Panc1 (cell line): ENCODE measurements around the gene RBPMS2. TPM values are rescaled to one million over a fixed set of nuclear protein-coding genes. Genes with fewer than 3 reads are reported as not detected.

ENCODE experiments used
- ATAC-seq: fragments of 200-7000 bp; cut with Tn5 transposase; 2 replicates; pipeline ENCODE4 v1.9.1; 2020; ENCODE audit warnings: mild to moderate bottlenecking, moderate library complexity
- BruUV-seq: library from RNA; stranded (reverse); fragments of 400-500 nt; replicated peaks from 2 replicates; lab custom pipeline; 2021; lab: Mats Ljungman, UMichigan
- CTCF ChIA-PET: fragments of 300-600 bp; sonication (Branson Sonifier 250); formaldehyde crosslinking; loops from one replicate; lab custom pipeline; 2022; ENCODE audit warnings: antibody characterized with exemption; lab: Charles Lee
- POLR2A ChIA-PET: fragments of 300-600 bp; sonication (Branson Sonifier 250); formaldehyde crosslinking; loops from one replicate; lab custom pipeline; 2022; ENCODE audit warnings: antibody characterized with exemption; lab: Charles Lee
- DNase-seq: peaks from one replicate; pipeline ENCODE4 v3.0.0-alpha.2; 2010; ENCODE audit warnings: low read depth, low spot score
- H3K27ac ChIP-seq: 2 replicates; pipeline ENCODE4 v1.5.1; 2011; ENCODE audit warnings: mild to moderate bottlenecking, low read length, inconsistent platforms
- H3K27me3 ChIP-seq: fragments of 200-500 bp; sonication (Bioruptor generic); 2 replicates; pipeline ENCODE4 v1.6.0; 2014; ENCODE audit warnings: low read length, inconsistent platforms; ENCODE audit not compliant: control insufficient read depth, insufficient read depth
- H3K36me3 ChIP-seq: fragments of 200-500 bp; sonication (Bioruptor generic); 2 replicates; pipeline ENCODE4 v1.5.1; 2014; ENCODE audit warnings: inconsistent platforms, mild to moderate bottlenecking, low read length, moderate library complexity; ENCODE audit not compliant: control insufficient read depth, insufficient read depth
- H3K4me1 ChIP-seq: 2 replicates; pipeline ENCODE4 v1.5.1; 2011; ENCODE audit warnings: inconsistent platforms, mild to moderate bottlenecking, low read length, moderate library complexity; ENCODE audit not compliant: control insufficient read depth, insufficient read depth
- H3K4me3 ChIP-seq, 2 experiments: 2 replicates each; pipeline ENCODE4 v1.5.1; 2011 to 2012; ENCODE audit warnings: low read depth in 2 of 2, low read length in 2 of 2, mild to moderate bottlenecking in 2 of 2, inconsistent platforms in 1 of 2, moderate library complexity in 1 of 2
- H3K9me3 ChIP-seq: fragments of 200-500 bp; sonication (Bioruptor generic); 2 replicates; pipeline ENCODE4 v1.5.1; 2014; ENCODE audit warnings: low read depth, mild to moderate bottlenecking, inconsistent platforms, low read length, moderate library complexity; ENCODE audit not compliant: control insufficient read depth, insufficient read depth
- POLR2AphosphoS5 ChIP-seq: IDR thresholded peaks from 2 replicates; pipeline ENCODE4 v1.6.1; 2012; ENCODE audit warnings: mild to moderate bottlenecking, low read depth, low read length, moderate library complexity
- REST ChIP-seq, 2 experiments: IDR thresholded peaks; 2 replicates each; pipeline ENCODE4 v1.6.1; 2011 to 2012; ENCODE audit warnings: low read depth in 2 of 2, control low read depth in 1 of 2, low read length in 1 of 2, mild to moderate bottlenecking in 1 of 2, moderate library complexity in 1 of 2; ENCODE audit not compliant: insufficient read depth in 1 of 2
- SIN3A ChIP-seq: IDR thresholded peaks from 2 replicates; pipeline ENCODE4 v1.6.1; 2012; ENCODE audit warnings: low read depth, mild to moderate bottlenecking, low read length, moderate library complexity, borderline replicate concordance; ENCODE audit not compliant: insufficient read depth
- TCF7L2 ChIP-seq: IDR thresholded peaks from 2 replicates; pipeline ENCODE4 v1.6.1; 2011; ENCODE audit warnings: mild to moderate bottlenecking, low read depth, low read length, inconsistent platforms
- in situ Hi-C: cut with HindIII; loops from 2 replicates; pipeline ENCODE4 v1.10.0; 2016; ENCODE audit warnings: low sequenced_read_pairs, low pct_unique_long_range_greater_than_20kb
- intact Hi-C: fragments of 100-400 bp; cut with micrococcal nuclease; formaldehyde crosslinking; loops from one replicate; pipeline ENCODE4 v1.10.0; 2022; ENCODE audit not compliant: unreplicated experiment
- total RNA-seq: library from RNA; stranded (reverse); gene quantifications from one replicate; pipeline ENCODE4 v1.2.1, GENCODE V29; 2021; ENCODE audit not compliant: unreplicated experiment
- TF ChIP-seq, protein P1 (sequence below): fragments of 450-650 bp; IDR thresholded peaks from 2 replicates; pipeline ENCODE4 v1.5.1; 2017; ENCODE audit warnings: mild to moderate bottlenecking

Gene RBPMS2
- total RNA-seq, 1 experiment from 2014 or later: 33.7 TPM

- no peak for ATAC-seq
- intact Hi-C loops: no loop called here
Measured at GRCh38 chr15:64739156-64739555, 36.2 kb downstream of the RBPMS2 start.

GRCh38 chr15:64738226-64739095 is 36.9 kb downstream of the RBPMS2 start:
- ChIA-PET CTCF (no interaction called here), POLR2A (no interaction called here)
- H3K27ac ChIP-seq: no peak overlapping the region
- intact Hi-C loops: no loop called here
- no peaks in the 10 kb centered on the region for H3K9me3 ChIP-seq
- DNase-seq (no peak), ATAC-seq (no peak)
- H3K4me3 ChIP-seq: no peak overlapping the region
- TF ChIP-seq TCF7L2 (no peak), POLR2AphosphoS5 (no peak), REST (IDR thresholded peaks at IDR 0.05; ENCODE audit: insufficient read depth in 1 of 2, low read depth in 2 of 2, low read length in 1 of 2) (no peak), SIN3A (no peak)
- TF ChIP-seq, protein P1, sequence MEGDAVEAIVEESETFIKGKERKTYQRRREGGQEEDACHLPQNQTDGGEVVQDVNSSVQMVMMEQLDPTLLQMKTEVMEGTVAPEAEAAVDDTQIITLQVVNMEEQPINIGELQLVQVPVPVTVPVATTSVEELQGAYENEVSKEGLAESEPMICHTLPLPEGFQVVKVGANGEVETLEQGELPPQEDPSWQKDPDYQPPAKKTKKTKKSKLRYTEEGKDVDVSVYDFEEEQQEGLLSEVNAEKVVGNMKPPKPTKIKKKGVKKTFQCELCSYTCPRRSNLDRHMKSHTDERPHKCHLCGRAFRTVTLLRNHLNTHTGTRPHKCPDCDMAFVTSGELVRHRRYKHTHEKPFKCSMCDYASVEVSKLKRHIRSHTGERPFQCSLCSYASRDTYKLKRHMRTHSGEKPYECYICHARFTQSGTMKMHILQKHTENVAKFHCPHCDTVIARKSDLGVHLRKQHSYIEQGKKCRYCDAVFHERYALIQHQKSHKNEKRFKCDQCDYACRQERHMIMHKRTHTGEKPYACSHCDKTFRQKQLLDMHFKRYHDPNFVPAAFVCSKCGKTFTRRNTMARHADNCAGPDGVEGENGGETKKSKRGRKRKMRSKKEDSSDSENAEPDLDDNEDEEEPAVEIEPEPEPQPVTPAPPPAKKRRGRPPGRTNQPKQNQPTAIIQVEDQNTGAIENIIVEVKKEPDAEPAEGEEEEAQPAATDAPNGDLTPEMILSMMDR: no peak
- in situ Hi-C loops: no loop called here
- H3K27me3 ChIP-seq: no peaks in the 10 kb centered on the region
- no TSS peak for BruUV-seq
- H3K4me1 ChIP-seq: no peaks in the 10 kb centered on the region
- no peaks in the 10 kb centered on the region for H3K36me3 ChIP-seq

More at GRCh38 chr15:64739156-64739555, 36.2 kb downstream of the RBPMS2 start:
- BruUV-seq: no TSS peak
- no peaks in the 10 kb centered on the region for H3K36me3 ChIP-seq
- POLR2A ChIA-PET: no interaction called here
- DNase-seq: no peak
- TF ChIP-seq TCF7L2 (no peak), POLR2AphosphoS5 (no peak), REST (IDR thresholded peaks at IDR 0.05; ENCODE audit: insufficient read depth in 1 of 2, low read depth in 2 of 2, low read length in 1 of 2) (no peak), SIN3A (no peak)
- TF ChIP-seq, protein P1: no peak
- CTCF ChIA-PET: no interaction called here
- H3K27me3 ChIP-seq: no peaks in the 10 kb centered on the region
- H3K4me3 ChIP-seq: no peak overlapping the region
- no peaks in the 10 kb centered on the region for H3K9me3 ChIP-seq
- in situ Hi-C loops: no loop called here
- no peak overlapping the region for H3K27ac ChIP-seq
- H3K4me1 ChIP-seq: no peaks in the 10 kb centered on the region
